Panc1 (cell line): ENCODE data around the gene CORO7.

Source experiments
- CTCF ChIP-seq: fragments of 450-650 bp; IDR thresholded peaks from 2 replicates; pipeline ENCODE4 v1.5.1; 2017; ENCODE audit warnings: mild to moderate bottlenecking
- POLR2AphosphoS5 ChIP-seq: IDR thresholded peaks from 2 replicates; pipeline ENCODE4 v1.6.1; 2012; ENCODE audit warnings: mild to moderate bottlenecking, low read depth, low read length, moderate library complexity
- REST ChIP-seq, 2 experiments: IDR thresholded peaks; 2 replicates each; pipeline ENCODE4 v1.6.1; 2011 to 2012; ENCODE audit warnings: low read depth in 2 of 2, control low read depth in 1 of 2, low read length in 1 of 2, mild to moderate bottlenecking in 1 of 2, moderate library complexity in 1 of 2; ENCODE audit not compliant: insufficient read depth in 1 of 2

GRCh38 chr16:4362476-4363135, 53.8 kb downstream of the CORO7 start:
- TF ChIP-seq CTCF (no peak), POLR2AphosphoS5 (no peak), REST (IDR thresholded peaks at IDR 0.05; ENCODE audit: insufficient read depth in 1 of 2, low read depth in 2 of 2, low read length in 1 of 2) (no peak)
